Activated gamma-delta T cell treated with Interleukin-2 at 50 U/mL for 16 hours (primary cell): Measurements from ENCODE around the gene ARHGEF28.

Experiments
- DNase-seq: peaks from one replicate; pipeline ENCODE4 v3.0.0-alpha.2; 2020

The ARHGEF28 gene

DNA sequence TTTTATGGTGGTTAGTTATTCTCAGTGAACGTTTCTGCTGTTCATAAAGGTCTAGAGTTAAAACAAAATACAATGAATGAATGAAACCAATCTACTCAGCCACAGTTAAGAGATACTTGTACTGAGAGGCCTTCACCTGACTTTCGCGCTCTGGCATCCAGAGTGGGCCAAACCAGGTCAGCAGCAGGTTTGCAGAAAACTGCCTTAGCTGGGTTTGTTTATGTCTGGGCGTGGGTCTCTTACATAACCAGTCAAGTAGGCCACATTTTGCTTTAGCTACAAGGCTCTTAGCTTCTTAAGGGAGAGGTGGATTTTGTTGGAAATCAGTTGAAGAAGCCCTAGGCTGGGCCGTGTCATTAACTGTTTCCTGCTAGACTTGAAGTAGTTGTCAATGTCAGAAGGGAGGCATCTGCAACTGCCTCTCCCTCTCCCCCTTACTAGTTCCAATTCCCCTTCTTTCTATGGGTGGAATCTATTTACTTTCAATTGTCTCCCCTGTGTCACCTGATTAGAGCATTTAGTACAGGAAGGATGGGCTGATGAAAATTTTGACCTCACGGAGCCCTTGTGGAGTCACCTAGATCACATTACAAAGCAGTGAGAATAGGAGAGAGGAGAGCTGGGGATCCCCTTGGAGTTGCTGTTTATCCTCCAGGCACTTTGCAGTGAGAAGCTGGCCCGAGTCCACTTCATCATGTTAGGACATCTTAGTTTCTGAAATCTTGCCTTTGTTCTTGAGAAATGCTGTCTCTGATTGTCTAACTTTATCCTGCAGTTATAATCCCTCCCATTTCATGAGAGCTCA is 200.5 kb downstream of the ARHGEF28 start:
- DNase-seq, result no peak

DNA sequence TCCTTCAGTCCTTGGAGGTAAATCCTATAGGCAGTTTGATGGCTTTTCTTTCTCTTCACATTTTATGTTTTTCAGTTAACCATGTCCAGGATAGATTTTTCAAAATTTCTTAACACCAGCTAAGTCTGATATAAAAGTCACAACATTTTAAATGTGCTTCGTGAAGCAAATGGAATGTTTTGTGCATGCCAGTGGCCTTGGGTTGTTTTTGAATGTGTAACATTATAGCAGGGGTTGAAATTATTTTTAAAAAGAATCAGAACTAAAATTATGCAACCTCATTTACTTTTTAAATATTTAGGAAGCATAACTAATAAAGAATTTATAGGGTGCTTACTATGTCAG is 201.1 kb downstream of the ARHGEF28 start:
- no peak for DNase-seq

- no peak for DNase-seq
Observed at GRCh38 chr5:73828465-73828864, 202.5 kb downstream of the ARHGEF28 start.

GRCh38 chr5:73830646-73831045 is 204.7 kb downstream of the ARHGEF28 start:
- DNase-seq, result no peak

GRCh38 chr5:73831066-73831465 is 205.1 kb downstream of the ARHGEF28 start:
- no peak for DNase-seq

GRCh38 chr5:73834693-73835092 is 208.7 kb downstream of the ARHGEF28 start:
- DNase-seq, result no peak

DNA sequence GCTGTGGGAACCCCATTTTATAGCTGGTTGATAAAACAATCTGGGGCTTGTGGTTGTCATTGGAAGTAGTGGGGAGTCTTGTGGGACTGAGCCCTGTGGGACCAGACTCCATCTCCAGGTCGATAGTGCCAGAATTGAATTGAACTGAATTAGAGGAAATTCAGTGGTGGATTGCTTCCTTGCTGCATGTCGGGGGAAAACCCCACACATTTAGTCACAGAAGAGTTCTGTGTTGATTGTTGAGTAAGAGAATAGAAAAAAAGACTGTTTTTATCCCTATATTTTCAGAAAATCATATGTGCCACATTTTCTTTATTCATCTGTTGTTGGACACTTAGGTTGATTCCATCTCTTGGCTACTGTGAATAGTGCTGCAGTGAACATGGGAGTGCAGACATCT is 209.7 kb downstream of the ARHGEF28 start:
- no peak for DNase-seq

DNA sequence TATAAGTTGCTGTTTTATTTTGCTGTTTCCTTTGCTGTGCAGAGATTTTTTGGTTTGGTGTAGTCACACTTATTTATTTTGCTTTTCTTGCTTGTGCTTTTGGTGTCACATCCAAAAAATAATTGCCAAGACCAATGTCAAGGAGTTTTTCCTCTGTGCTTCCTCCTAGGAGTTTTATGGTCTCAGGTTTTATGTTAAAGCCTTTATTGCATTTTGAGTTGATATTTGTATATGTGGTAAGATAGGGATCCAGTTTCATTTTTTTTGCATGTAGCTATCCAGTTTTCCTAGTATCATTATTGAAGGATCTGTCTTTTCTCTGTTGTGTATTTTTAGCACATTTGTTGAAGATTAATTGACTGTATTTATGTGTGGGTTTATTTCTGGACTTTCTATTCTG is 210.6 kb downstream of the ARHGEF28 start:
- DNase-seq, result no peak

- DNase-seq, result no peak
Observed at GRCh38 chr5:73838901-73839300, 212.9 kb downstream of the ARHGEF28 start.

GRCh38 chr5:73841641-73842040 is 215.6 kb downstream of the ARHGEF28 start:
- DNase-seq, result no peak

GRCh38 chr5:73844165-73844564 is 218.2 kb downstream of the ARHGEF28 start:
- no peak for DNase-seq

DNA sequence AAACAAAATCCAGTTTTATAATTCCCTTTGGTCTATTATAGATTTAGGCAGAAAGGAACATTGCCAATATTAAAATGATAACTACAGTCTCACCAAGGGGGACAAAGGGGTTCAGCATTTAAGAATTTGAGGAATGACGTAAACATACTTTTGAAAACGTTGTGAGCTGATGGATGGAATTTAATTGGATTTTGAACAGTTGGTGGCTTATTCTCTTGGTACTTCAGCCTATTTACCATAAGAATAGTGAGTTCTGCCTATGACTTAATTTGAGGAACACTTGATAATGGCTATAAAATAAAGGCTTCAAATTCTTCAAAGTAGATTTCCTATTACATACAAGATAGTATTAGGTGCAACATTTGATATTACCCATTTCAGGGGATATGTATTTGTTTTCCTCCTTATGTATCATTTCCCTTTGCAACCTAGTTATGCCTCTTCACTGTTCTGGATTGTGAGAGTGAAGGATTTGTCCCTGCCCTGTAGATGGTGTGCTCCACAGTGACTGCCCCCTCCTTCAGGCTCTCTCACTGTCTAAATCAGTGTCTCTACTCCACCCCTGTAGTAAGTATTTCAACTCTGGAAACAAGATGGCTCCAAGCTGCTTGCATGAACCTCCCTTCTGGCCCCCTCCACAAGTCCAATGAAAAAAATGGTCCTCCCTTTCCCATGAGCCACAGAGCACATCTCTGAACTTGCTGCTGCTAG is 225.6 kb downstream of the ARHGEF28 start:
- DNase-seq, result no peak

DNA sequence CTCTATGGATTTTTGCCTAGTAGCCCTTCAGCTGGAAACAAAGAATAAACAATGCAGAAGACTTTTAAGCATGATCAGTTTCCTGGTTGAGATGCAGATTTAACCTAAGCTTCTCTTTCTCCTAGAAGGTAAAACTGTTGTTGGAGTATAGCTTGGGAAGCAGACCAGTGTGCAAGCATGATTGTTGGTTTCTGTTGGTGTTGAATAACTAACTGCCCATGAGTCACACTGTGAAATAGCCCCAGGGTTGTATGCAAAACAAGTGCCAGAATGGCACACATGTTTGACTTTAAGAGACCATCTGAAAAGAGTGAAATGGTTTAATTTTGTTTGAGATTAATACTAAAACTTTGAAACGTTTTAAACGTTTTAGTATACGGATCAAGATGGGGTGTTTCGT is 227.1 kb downstream of the ARHGEF28 start:
- no peak for DNase-seq

DNA sequence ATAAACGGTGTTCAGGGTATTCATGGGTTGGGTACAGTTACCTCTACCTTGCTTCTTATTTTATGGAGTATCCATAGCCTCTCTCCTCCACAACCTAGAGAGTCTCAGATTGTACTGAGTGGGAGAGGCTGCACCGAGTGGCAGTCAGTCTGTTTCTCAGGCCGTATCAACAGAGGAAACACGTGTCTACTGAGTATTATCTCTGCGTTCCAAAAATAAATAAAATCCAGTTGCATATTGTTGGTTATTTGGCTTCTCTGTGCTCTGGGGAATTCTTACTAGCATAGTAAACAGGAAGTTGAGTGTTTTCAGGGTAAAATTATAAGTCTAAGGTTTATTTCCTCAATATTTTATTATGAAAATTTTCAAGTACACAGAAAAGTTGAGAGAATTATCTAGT is 231.0 kb downstream of the ARHGEF28 start:
- no peak for DNase-seq

DNA sequence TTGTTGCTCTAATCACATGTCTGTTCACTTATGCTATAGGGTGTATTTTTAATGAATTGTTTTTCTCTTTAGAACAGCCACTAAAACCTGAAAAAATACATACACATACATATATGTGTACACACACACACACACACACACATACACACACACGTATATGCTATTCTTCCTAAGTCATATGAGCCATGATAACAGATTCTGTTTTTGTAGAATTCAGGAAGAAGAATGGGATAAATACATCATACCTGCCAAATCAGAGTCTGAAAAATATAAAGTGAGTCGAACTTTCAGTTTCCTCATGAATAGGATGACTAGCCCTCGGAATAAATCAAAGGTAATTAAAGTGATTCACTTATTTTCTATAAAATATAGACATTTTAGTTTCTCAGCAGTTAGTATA is 231.4 kb downstream of the ARHGEF28 start:
- DNase-seq, result no peak

DNA sequence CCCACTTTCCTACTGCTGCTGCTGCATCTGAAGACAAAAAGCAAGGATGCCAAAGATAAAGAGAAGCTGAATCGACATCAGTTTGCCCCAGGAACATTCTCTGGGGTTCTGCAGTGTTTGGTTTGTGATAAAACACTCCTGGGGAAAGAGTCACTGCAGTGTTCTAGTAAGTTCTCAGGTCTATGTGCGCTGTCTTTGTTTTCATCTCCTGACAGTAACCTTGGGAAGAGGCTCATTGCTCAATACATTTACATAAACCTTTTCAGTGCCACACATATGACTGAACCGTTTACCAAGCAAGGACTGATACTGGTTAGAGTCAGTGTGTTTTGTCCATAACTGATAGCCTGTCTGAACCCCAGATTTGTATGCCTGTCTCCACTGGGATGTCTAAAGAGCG is 232.1 kb downstream of the ARHGEF28 start:
- DNase-seq, result no peak

DNA sequence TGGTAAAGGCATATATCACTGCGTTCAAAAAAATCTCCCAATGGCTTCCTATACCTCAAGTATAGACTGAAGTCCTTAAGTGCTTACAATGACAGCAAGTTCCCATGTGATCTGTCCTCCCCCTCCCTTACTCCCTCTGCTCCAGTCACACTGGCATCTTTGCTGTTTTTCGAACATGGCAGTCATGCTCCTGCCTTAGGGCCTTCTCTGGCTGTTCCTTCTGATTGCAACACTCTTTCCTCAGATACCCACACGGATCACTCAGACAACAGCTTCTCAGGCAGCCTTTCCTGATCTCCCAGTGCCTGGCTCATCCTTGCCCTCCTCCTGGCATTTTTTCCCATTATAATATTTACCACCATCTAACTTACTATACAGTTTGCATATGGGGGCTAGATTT is 232.8 kb downstream of the ARHGEF28 start:
- DNase-seq, result no peak

DNA sequence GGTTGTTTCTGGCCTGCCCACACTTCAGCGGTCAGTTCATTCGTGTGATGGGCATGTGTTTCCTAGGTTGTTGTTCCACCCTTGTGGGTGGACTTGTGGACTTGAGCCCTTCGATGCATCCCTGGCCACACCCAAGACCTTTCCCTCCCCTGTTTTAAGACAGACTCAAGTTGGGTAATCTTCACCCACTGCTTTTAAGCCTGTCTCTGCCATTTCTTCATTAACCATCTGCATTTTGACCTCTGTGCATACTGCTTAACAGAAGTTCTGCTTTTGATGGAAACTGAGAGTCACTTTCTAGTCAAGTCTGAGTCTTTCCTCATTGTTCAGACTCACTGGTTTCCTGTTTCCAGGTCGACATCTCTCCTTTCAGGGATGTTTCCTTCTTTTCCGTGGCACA is 233.7 kb downstream of the ARHGEF28 start:
- DNase-seq, result no peak

DNA sequence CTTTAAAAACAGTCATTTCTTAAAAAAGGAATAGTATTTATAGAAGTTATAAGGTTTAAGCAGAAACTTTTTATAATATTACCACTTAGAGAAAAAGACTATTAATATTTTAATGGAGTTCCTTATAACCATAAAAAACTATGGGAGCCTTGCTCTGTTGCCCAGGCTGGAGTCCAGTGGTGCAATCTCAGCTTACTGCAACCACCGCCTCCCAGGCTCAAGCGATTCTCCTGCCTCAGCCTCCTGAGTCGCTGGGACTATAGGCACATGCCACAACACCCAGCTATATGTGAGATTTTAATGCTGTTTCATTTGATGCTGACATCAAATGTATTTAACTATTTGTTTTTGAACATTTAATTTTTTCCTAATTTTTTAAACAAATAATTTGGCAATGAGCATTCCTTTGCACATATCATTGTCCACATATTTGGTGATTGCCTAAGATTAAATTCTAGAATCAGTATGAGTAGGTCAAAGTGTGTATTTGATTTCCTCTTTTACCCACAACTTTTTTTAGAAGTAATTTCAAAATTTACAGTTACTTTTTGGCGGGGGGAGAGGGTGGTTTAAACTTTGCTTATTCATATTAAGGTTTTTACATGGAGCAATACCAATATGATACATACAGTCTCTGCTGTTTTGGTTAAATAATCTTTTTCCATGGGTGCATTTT is 235.5 kb downstream of the ARHGEF28 start:
- DNase-seq, result no peak

DNA sequence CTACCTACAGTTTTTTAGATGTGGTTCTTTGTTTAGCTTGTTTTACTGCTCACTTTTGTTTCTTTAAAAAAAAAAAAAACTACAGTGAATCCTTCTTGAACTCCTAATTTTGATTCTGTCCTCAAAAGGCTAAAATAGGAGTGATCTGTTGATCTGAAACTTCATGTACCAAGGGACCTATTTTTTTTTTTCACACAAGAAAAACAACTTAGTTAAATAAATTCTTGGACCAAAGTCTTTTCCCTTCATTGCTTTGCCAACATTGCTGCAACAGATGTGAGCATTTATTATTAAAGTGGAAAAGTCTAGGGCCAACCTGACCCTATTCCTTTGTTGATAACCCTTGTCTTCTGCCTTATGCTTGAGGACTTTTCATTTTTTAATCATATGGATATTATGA is 236.8 kb downstream of the ARHGEF28 start:
- no peak for DNase-seq

- no peak for DNase-seq
Observed at GRCh38 chr5:73863876-73864275, 237.9 kb downstream of the ARHGEF28 start.

DNA sequence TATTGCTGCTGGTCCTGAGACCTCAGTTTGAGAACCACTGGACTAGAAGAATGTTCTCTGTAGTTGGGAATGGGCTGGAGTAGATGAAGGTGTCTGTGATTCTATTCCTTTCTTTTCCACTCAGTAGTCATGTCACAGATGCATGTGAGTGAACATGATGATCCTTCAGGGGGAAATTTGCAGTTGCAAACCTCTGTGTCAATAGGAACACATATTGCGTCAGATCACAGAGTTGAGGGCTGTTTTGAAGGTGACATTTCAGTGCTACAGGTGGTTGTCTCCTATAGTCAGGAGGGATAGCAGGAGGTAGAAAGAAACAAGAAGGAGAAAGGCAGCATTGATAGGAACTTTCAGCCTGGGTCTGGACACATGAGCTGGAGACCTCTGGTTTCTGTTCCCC is 239.3 kb downstream of the ARHGEF28 start:
- no peak for DNase-seq

- no peak for DNase-seq
Observed at GRCh38 chr5:73867345-73868335, 241.6 kb downstream of the ARHGEF28 start.
